AG09309 (cell line): Measurements from ENCODE around the gene GNAQ.
"Not testable (repeated sequence)": the region's sequence is repeated elsewhere in the genome, so short reads cannot be mapped to it uniquely, and the experiment has no call there.

ENCODE experiments used
- DNase-seq: peaks from one replicate; pipeline ENCODE4 v3.0.0-alpha.2; 2010; ENCODE audit warnings: low read depth
- H3K4me3 ChIP-seq: 2 replicates; pipeline ENCODE4 v1.5.1; 2011; ENCODE audit warnings: mild to moderate bottlenecking, low read depth, low read length, moderate library complexity; ENCODE audit not compliant: control insufficient read depth
- TF ChIP-seq, protein P1 (sequence below): IDR thresholded peaks from 2 replicates; pipeline ENCODE4 v1.5.1; 2011; ENCODE audit warnings: mild to moderate bottlenecking, low read depth, low read length, inconsistent platforms; ENCODE audit not compliant: insufficient read depth, control insufficient read depth; ENCODE audit errors: missing control alignments

Gene GNAQ

GRCh38 chr9:77764894-77765780, 266.5 kb downstream of the GNAQ start:
- TF ChIP-seq, protein P1, sequence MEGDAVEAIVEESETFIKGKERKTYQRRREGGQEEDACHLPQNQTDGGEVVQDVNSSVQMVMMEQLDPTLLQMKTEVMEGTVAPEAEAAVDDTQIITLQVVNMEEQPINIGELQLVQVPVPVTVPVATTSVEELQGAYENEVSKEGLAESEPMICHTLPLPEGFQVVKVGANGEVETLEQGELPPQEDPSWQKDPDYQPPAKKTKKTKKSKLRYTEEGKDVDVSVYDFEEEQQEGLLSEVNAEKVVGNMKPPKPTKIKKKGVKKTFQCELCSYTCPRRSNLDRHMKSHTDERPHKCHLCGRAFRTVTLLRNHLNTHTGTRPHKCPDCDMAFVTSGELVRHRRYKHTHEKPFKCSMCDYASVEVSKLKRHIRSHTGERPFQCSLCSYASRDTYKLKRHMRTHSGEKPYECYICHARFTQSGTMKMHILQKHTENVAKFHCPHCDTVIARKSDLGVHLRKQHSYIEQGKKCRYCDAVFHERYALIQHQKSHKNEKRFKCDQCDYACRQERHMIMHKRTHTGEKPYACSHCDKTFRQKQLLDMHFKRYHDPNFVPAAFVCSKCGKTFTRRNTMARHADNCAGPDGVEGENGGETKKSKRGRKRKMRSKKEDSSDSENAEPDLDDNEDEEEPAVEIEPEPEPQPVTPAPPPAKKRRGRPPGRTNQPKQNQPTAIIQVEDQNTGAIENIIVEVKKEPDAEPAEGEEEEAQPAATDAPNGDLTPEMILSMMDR, result peak; percentile 67
- peak; percentile 39 for DNase-seq
- no peak overlapping the region for H3K4me3 ChIP-seq

- H3K4me3 ChIP-seq, result no peak overlapping the region
- DNase-seq, result no peak
- TF ChIP-seq, protein P1, result no peak
Measured at GRCh38 chr9:77763566-77763965, 268.0 kb downstream of the GNAQ start.

DNA sequence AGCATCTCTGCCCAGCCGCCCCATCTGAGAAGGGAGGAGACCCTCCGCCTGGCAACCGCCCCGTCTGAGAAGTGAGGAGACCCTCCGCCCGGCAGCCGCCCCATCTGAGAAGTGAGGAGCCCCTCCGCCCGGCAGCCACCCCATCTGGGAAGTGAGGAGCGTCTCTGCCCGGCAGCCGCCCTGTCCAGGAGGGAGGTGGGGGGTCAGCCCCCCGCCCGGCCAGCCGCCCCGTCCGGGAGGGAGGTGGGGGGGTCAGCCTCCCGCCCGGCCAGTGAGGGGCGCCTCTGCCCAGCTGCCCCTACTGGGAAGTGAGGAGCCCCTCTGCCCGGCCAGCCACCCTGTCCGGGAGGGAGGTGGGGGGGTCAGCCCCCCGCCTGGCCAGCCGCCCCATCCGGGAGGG, 270.7 kb downstream of the GNAQ start:
- DNase-seq, H3K4me3 ChIP-seq: not testable (repeated sequence)

GRCh38 chr9:77759391-77759790, 272.2 kb downstream of the GNAQ start:
- H3K4me3 ChIP-seq, result no peak overlapping the region
- TF ChIP-seq, protein P1, result no peak
- no peak for DNase-seq

GRCh38 chr9:77756449-77756848, 275.2 kb downstream of the GNAQ start:
- DNase-seq, result no peak
- TF ChIP-seq, protein P1, result no peak
- H3K4me3 ChIP-seq, result no peak overlapping the region

GRCh38 chr9:77753180-77753579, 278.4 kb downstream of the GNAQ start:
- DNase-seq, result no peak
- no peak overlapping the region for H3K4me3 ChIP-seq
- TF ChIP-seq, protein P1, result no peak

DNA sequence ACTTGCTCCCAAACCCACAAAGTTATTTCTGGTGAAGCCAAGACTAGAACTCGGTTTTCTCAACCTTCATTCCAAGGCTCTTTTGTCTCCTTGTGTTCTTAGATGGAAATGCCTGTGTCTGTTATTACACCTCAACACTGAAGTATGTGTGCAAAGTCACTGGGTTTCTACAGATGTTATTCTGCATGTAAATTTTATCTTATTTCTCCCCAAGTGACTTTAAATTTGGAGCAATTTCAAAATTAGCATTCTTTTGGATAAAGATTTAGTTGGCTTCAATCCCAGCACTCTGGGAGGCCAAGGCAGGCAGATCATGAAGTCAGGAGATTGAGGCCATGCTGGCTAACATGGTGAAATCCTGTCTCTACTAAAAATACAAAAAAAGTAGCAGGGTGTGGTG, 279.1 kb downstream of the GNAQ start:
- TF ChIP-seq, protein P1, result peak; percentile 1
- DNase-seq, result peak; percentile 92
- no peak overlapping the region for H3K4me3 ChIP-seq
